ENCODE measurements around the gene NXNL2. TPM values are rescaled to one million over a fixed set of nuclear protein-coding genes. Genes with fewer than 3 reads are reported as not detected.

NXNL2 gene
- total RNA-seq, 1 experiment from 2014 or later, result 0.66 TPM

DNA sequence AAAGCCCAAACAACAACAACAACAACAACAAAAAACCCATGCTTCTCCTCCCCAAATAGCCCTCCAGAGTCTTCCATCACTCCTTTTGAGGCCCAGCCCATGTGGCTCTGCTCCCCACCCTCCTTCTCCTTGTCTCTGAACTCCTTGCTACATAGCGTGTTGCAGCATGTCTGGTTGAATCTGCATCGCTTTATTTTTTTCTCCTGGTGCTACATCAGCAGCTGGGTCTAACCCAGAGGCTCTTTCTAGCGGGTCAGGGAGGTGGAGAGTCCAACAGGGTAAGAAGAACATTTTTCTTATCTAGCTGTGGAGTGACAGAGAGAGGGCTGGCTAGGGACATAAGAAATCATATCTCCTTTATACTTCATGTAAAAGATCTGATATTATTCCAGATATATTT is 18.4 kb downstream of the NXNL2 start:
- Histone ChIP-seq H2AFZ (ENCODE audit: low read length) (no peak overlapping the region), H3K27me3 (ENCODE audit: low read length) (no peaks in the 10 kb centered on the region), H3K27ac (ENCODE audit: low read length) (no peak overlapping the region), H3K9me2 (replicated peaks; ENCODE audit: low read length) (no peaks in the 10 kb centered on the region), H3K4me3 (ENCODE audit: low read length) (no peak overlapping the region), H3K9me3 (ENCODE audit: low read length) (no peaks in the 10 kb centered on the region), H3K36me3 (ENCODE audit: low read depth, low read length) (no peaks in the 10 kb centered on the region), H3K9ac (ENCODE audit: low read length) (no peak overlapping the region), H4K20me1 (ENCODE audit: low read length) (no peaks in the 10 kb centered on the region), H3K4me2 (ENCODE audit: low read length) (no peak overlapping the region), H3F3A (ENCODE audit: low read length, unreplicated experiment) (no peaks in the 10 kb centered on the region), H3K4me1 (ENCODE audit: insufficient read depth, low read length) (no peaks in the 10 kb centered on the region), H3K79me2 (ENCODE audit: low read length) (no peaks in the 10 kb centered on the region)
- no peak for ATAC-seq
- TF ChIP-seq EZH2 (IDR thresholded peaks at IDR 0.05; ENCODE audit: low read length, unreplicated experiment), result no peak
- TF ChIP-seq, protein P1, sequence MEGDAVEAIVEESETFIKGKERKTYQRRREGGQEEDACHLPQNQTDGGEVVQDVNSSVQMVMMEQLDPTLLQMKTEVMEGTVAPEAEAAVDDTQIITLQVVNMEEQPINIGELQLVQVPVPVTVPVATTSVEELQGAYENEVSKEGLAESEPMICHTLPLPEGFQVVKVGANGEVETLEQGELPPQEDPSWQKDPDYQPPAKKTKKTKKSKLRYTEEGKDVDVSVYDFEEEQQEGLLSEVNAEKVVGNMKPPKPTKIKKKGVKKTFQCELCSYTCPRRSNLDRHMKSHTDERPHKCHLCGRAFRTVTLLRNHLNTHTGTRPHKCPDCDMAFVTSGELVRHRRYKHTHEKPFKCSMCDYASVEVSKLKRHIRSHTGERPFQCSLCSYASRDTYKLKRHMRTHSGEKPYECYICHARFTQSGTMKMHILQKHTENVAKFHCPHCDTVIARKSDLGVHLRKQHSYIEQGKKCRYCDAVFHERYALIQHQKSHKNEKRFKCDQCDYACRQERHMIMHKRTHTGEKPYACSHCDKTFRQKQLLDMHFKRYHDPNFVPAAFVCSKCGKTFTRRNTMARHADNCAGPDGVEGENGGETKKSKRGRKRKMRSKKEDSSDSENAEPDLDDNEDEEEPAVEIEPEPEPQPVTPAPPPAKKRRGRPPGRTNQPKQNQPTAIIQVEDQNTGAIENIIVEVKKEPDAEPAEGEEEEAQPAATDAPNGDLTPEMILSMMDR (conservative IDR thresholded peaks at IDR 0.05; ENCODE audit: low read depth, low read length), result no peak
- TF ChIP-seq EZH2phosphoT487 (IDR thresholded peaks at IDR 0.05; ENCODE audit: borderline replicate concordance, low read length), result no peak
- intact Hi-C loops (cut with micrococcal nuclease), result no loop called here
- BruUV-seq (replicated peaks), result no TSS peak
- ChIA-PET CTCF (no interaction called here), POLR2A (ENCODE audit: unreplicated experiment) (no interaction called here)
- DNase-seq, result no peak

DNA sequence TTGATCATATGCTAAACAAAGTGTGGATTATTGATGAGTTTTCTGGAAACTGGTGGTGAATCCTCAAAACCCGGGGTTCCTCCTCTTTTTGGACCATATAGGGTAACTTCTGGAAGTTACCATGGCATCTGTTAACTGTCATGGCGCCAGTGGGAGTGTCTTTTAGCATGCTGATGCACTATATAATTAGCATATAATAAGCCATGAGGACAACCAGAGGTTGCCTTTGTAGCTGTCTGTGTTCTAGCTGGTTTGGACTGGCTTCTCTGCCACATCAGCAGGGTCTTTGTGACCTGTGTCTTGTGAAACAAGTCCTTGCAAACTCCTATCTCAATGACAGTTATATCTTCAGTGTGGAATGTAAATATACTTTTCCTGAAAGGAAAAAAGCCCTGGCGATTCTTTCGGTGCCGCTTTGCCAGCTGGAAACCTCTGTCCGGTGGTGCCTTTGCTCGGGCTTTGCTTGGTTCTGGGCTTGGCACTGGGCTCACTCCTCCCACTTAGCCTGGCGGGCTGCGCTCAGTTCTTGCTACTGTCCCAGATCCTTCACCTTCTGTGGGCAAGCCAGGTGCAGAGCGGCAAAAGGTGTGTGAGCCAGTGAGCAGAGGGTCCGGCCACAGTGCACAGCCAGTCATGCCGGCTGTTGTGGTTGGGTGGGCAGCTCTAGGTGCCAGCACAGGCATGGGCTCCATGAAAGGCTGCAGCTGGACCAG is 20.4 kb downstream of the NXNL2 start:
- TF ChIP-seq, protein P1 (conservative IDR thresholded peaks at IDR 0.05; ENCODE audit: low read depth, low read length), result no peak
- TF ChIP-seq EZH2phosphoT487 (IDR thresholded peaks at IDR 0.05; ENCODE audit: borderline replicate concordance, low read length) (no peak), EZH2 (IDR thresholded peaks at IDR 0.05; ENCODE audit: low read length, unreplicated experiment) (no peak)
- Histone ChIP-seq H2AFZ (ENCODE audit: low read length) (no peak overlapping the region), H3K27ac (ENCODE audit: low read length) (no peak overlapping the region), H3F3A (ENCODE audit: low read length, unreplicated experiment) (no peaks in the 10 kb centered on the region), H3K9ac (ENCODE audit: low read length) (no peak overlapping the region), H3K9me2 (replicated peaks; ENCODE audit: low read length) (no peaks in the 10 kb centered on the region), H3K27me3 (ENCODE audit: low read length) (no peaks in the 10 kb centered on the region), H3K4me3 (ENCODE audit: low read length) (no peak overlapping the region), H3K9me3 (ENCODE audit: low read length) (no peaks in the 10 kb centered on the region), H3K4me1 (ENCODE audit: insufficient read depth, low read length) (no peaks in the 10 kb centered on the region), H3K4me2 (ENCODE audit: low read length) (no peak overlapping the region), H4K20me1 (ENCODE audit: low read length) (no peaks in the 10 kb centered on the region), H3K79me2 (ENCODE audit: low read length) (no peaks in the 10 kb centered on the region), H3K36me3 (ENCODE audit: low read depth, low read length) (no peaks in the 10 kb centered on the region)
- ChIA-PET CTCF (no interaction called here), POLR2A (ENCODE audit: unreplicated experiment) (no interaction called here)
- DNase-seq (no peak), ATAC-seq (no peak)
- intact Hi-C loops (cut with micrococcal nuclease), result no loop called here
- no TSS peak for BruUV-seq (replicated peaks)

DNA sequence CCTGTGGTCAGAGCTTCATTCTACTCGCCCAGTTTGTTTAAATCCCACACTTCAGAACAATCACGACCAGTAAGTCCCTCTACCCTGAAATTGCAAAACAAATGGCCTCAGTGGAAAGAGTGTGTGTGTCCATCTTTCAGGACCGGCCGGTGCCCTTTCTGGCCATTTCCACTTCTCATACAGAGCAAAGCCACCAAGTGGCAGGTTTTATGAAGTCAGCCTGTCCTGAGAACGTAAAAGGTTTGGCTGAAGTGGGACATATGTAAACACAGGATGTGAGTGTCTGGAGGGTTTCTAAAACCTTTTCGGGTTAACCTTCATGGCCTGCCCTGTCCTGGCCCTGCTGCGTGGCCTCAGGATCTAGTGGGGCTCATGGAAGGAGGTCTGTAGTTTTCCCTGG is 24.7 kb downstream of the NXNL2 start:
- no TSS peak for BruUV-seq (replicated peaks)
- Histone ChIP-seq H2AFZ (ENCODE audit: low read length) (no peak overlapping the region), H3F3A (ENCODE audit: low read length, unreplicated experiment) (no peaks in the 10 kb centered on the region), H3K9me3 (ENCODE audit: low read length) (no peaks in the 10 kb centered on the region), H3K9ac (ENCODE audit: low read length) (no peak overlapping the region), H3K79me2 (ENCODE audit: low read length) (no peaks in the 10 kb centered on the region), H3K4me3 (ENCODE audit: low read length) (no peak overlapping the region), H3K27me3 (ENCODE audit: low read length) (no peaks in the 10 kb centered on the region), H3K36me3 (ENCODE audit: low read depth, low read length) (no peaks in the 10 kb centered on the region), H3K4me2 (ENCODE audit: low read length) (no peak overlapping the region), H4K20me1 (ENCODE audit: low read length) (no peaks in the 10 kb centered on the region), H3K9me2 (replicated peaks; ENCODE audit: low read length) (no peaks in the 10 kb centered on the region), H3K27ac (ENCODE audit: low read length) (no peak overlapping the region), H3K4me1 (ENCODE audit: insufficient read depth, low read length) (no peaks in the 10 kb centered on the region)
- intact Hi-C loops (cut with micrococcal nuclease), result no loop called here
- TF ChIP-seq EZH2phosphoT487 (IDR thresholded peaks at IDR 0.05; ENCODE audit: borderline replicate concordance, low read length), result no peak
- TF ChIP-seq, protein P1 (conservative IDR thresholded peaks at IDR 0.05; ENCODE audit: low read depth, low read length), result no peak
- TF ChIP-seq EZH2 (IDR thresholded peaks at IDR 0.05; ENCODE audit: low read length, unreplicated experiment), result no peak
- DNase-seq (no peak), ATAC-seq (no peak)
- CTCF ChIA-PET, result no interaction called here
- POLR2A ChIA-PET (ENCODE audit: unreplicated experiment), result no interaction called here
